Large intestine (tissue), 3 donors: ENCODE results near the gene SORBS1. TPM values are rescaled to one million over a fixed set of nuclear protein-coding genes. Genes with fewer than 3 reads are reported as not detected.

ENCODE experiments used
- DNase-seq, 2 donors: peaks; one replicate each; pipeline versions ENCODE4 v3.0.0 to v3.0.0-alpha.2; 2013
- H3K27ac ChIP-seq: one replicate; pipeline ENCODE4 v1.5.1; 2013; ENCODE audit warnings: low read length
- H3K27me3 ChIP-seq: 2 replicates; pipeline ENCODE4 v1.6.1; 2013; ENCODE audit warnings: low read length; ENCODE audit not compliant: control insufficient read depth, insufficient read depth
- H3K36me3 ChIP-seq: 2 replicates; pipeline ENCODE4 v1.6.1; 2013; ENCODE audit warnings: low read length; ENCODE audit not compliant: control insufficient read depth, insufficient read depth
- H3K4me1 ChIP-seq: one replicate; pipeline ENCODE4 v1.6.1; 2013; ENCODE audit warnings: low read length; ENCODE audit not compliant: control insufficient read depth, insufficient read depth
- H3K4me3 ChIP-seq: one replicate; pipeline ENCODE4 v1.5.1; 2013; ENCODE audit warnings: low read length
- H3K9me3 ChIP-seq: one replicate; pipeline ENCODE4 v1.6.1; 2013; ENCODE audit warnings: mild to moderate bottlenecking, low read depth, low read length, moderate library complexity; ENCODE audit not compliant: control insufficient read depth
- WGBS: methylation state at CpG from one replicate; pipeline ENCODE4 v1.1.5; 2013; ENCODE audit warnings: low lambda C conversion rate; ENCODE audit not compliant: insufficient coverage; 5-methylcytosine and 5-hydroxymethylcytosine counted together
- polyA plus RNA-seq: library from polyadenylated mRNA; unstranded; fragments of 120-200 nt; gene quantifications from one replicate; pipeline ENCODE4 v1.2.1, GENCODE V29; 2013

SORBS1 gene
- polyA plus RNA-seq, 1 donor = 60.2 TPM

DNA sequence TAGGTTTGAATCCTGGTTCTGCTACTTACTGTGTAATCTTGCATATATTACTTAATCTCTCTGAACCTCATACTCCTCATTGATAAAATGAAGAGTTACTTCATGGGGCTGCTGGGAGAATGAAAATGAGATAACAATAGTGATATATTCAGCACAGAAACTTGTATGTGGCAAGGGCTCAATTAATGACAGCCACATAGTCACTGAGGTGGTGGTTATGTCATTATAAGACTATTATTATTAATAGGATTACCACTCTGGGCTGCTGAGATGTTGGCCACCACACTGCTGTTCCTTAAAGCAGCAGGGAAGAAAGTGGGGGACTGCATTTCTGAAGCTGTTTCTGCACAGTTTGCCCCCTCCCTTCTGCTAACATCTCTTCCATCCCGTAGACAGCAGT is 170.0 kb downstream of the SORBS1 start:
- WGBS = no CpG with 5 or more reads among the region's 1 CpG
- Histone ChIP-seq H3K4me1 (peaks cover 8% of the 10 kb centered on the region), H3K36me3 (peaks cover 21% of the 10 kb centered on the region), H3K4me3 (no peak overlapping the region), H3K27ac (no peak overlapping the region), H3K9me3 (no peaks in the 10 kb centered on the region), H3K27me3 (no peaks in the 10 kb centered on the region)
- DNase-seq = no peak

DNA sequence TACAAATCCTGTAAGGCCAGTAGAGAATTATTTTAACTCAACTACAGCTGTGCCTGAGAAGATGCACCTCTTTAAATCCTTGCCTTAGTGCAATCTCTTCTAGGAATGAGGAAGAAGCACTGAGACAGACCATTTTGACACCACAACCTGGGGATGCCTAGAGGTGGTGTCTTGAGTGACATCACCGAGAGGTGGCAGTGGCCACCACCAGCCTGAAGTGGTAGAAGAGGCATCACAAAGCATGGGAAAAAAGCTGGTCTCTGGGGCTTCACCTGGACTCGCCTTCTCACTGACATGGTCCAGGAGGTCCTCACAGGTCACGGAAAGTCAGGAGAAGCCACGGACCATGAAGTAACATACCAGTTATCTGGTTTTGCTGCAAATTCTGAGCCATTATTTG is 171.2 kb downstream of the SORBS1 start:
- peaks cover 11% of the 10 kb centered on the region for H3K36me3 ChIP-seq
- H3K27ac ChIP-seq = no peak overlapping the region
- H3K9me3 ChIP-seq = no peaks in the 10 kb centered on the region
- no CpG with 5 or more reads among the region's 4 CpGs for WGBS
- no peak overlapping the region for H3K4me3 ChIP-seq
- no peak for DNase-seq
- H3K4me1 ChIP-seq = peaks cover 9% of the 10 kb centered on the region
- H3K27me3 ChIP-seq = no peaks in the 10 kb centered on the region

GRCh38 chr10:95389176-95389575 is 172.0 kb downstream of the SORBS1 start:
- Histone ChIP-seq H3K9me3 (no peaks in the 10 kb centered on the region), H3K27ac (no peak overlapping the region), H3K36me3 (peaks cover 13% of the 10 kb centered on the region), H3K4me1 (peaks cover 9% of the 10 kb centered on the region), H3K27me3 (no peaks in the 10 kb centered on the region), H3K4me3 (no peak overlapping the region)
- no peak for DNase-seq
- WGBS = no CpG with 5 or more reads among the region's 2 CpGs

DNA sequence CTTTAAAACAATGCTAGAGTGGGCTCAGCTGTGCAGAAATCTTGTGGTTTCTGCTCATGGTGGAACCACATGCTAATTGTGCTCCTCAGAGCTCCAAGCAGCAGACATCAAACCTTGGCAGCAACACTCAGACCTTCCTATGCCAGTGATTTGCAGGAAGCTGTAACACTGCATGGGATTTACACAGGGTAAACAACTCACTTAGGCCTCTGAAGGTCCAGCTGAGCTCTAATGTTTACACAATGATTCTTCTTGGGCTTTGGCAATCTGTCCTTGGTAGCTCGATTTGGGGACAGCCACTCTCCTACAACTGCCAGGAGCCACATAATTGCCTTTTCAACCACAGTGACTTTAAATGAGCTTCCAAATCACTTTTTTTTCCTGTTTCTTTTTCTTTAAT is 172.6 kb downstream of the SORBS1 start:
- H3K4me1 ChIP-seq = peaks cover 9% of the 10 kb centered on the region
- peak in 1 of 2 donors; percentile 18 for DNase-seq

GRCh38 chr10:95388109-95388471 is 173.1 kb downstream of the SORBS1 start:
- Histone ChIP-seq H3K9me3 (no peaks in the 10 kb centered on the region), H3K4me1 (peaks cover 9% of the 10 kb centered on the region), H3K4me3 (no peak overlapping the region), H3K27ac (no peak overlapping the region), H3K36me3 (peaks cover 15% of the 10 kb centered on the region), H3K27me3 (no peaks in the 10 kb centered on the region)
- no peak for DNase-seq
- no CpG with 5 or more reads among the region's 5 CpGs for whole genome bisulfite sequencing

More for the DNA sequence above, 172.6 kb downstream of the SORBS1 start:
- H3K9me3 ChIP-seq = no peaks in the 10 kb centered on the region
- H3K27ac ChIP-seq = no peak overlapping the region
- no peak overlapping the region for H3K4me3 ChIP-seq
- H3K36me3 ChIP-seq = peaks cover 14% of the 10 kb centered on the region
- no peaks in the 10 kb centered on the region for H3K27me3 ChIP-seq
- no CpG with 5 or more reads among the region's 1 CpG for WGBS

DNA sequence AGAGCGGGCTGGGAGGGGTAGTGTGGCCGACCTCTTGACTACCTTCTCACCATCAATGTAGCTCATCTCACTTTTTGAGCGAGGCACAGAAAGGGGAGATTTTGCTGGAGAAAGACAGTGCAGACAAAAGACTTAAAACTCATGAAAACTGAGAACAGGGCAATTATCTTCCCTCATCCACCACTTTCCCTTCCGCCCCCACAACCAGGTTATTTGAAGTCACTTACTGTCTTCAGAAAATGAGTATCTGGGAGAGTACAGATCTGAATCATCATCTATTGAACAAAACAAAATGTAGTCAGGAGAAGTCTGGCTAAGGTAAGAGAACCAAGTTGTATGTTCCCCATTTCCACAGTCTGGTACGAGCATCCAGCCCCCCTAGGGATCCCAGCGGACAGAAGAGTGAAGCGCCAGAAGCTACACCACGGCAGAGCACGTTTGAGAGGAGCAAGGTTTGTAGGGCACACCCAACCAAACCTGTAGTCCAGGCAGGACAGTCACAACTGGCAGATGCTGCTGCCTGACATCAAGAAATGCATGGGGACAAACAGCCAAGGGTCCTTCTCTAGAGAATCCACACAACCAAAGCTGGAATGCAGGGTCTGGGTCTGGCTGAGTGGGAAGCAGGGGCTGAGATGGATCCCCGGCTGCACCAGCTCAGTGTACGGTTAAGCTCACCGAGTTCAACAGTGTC is 177.0 kb downstream of the SORBS1 start:
- Histone ChIP-seq H3K9me3 (no peaks in the 10 kb centered on the region), H3K4me1 (peaks cover 9% of the 10 kb centered on the region), H3K27ac (no peak overlapping the region), H3K27me3 (no peaks in the 10 kb centered on the region), H3K36me3 (peaks cover 27% of the 10 kb centered on the region), H3K4me3 (no peak overlapping the region)
- DNase-seq = no peak
- 100% methylated on average over 1 of the region's 12 CpGs for WGBS

DNA sequence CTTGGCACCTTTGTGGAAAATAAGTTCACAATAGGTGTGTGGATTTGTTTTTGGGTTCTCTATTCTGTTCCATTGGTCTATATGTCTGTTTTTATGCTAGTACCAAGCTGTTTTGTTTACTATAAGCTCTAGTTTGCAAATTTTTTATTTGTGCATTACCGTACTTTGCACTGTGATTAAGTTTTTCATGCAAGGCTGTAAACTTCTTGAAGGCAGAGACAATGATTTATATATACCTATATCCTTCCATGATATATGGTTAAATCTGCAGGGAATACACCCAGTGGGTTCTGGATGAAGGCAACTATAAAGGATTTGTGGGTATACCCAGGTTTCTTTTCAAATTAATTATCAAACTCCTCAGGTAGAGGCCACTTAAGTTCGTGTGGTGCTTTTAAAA is 178.6 kb downstream of the SORBS1 start:
- no peak overlapping the region for H3K4me3 ChIP-seq
- peaks cover 5% of the 10 kb centered on the region for H3K4me1 ChIP-seq
- peaks cover 27% of the 10 kb centered on the region for H3K36me3 ChIP-seq
- WGBS = 100% methylated on average over 1 of the region's 2 CpGs
- DNase-seq = no peak
- H3K27ac ChIP-seq = no peak overlapping the region
- H3K27me3 ChIP-seq = no peaks in the 10 kb centered on the region
- H3K9me3 ChIP-seq = no peaks in the 10 kb centered on the region

- Histone ChIP-seq H3K36me3 (peaks cover 27% of the 10 kb centered on the region), H3K4me1 (peaks cover 5% of the 10 kb centered on the region), H3K27me3 (no peaks in the 10 kb centered on the region), H3K9me3 (no peaks in the 10 kb centered on the region), H3K27ac (no peak overlapping the region), H3K4me3 (no peak overlapping the region)
- DNase-seq = no peak
Observed at GRCh38 chr10:95382174-95382573, 179.0 kb downstream of the SORBS1 start.

GRCh38 chr10:95377950-95378349 is 183.2 kb downstream of the SORBS1 start:
- Histone ChIP-seq H3K9me3 (no peaks in the 10 kb centered on the region), H3K27me3 (no peaks in the 10 kb centered on the region), H3K4me1 (no peaks in the 10 kb centered on the region), H3K36me3 (peaks cover 20% of the 10 kb centered on the region), H3K4me3 (no peak overlapping the region), H3K27ac (no peak overlapping the region)
- no peak for DNase-seq
- WGBS = no CpG with 5 or more reads among the region's 2 CpGs

DNA sequence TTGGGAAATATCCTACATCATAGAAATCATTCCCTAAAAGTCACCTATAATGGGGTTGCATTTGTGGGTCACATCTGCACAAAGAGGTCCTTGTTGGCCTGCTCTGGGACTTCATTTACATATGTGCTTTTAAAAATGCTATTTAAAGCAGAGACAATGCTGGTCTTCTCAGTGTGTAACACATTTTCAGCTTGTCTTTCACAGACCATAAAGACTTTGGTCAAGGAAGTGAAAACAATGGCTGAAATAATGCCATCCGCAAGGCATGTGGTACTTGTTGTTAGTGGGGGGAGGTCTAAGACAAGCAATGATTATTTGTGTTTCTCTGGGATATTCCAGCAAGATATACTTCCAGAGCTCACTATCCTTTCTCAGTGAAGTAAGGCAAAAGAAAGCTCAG is 185.8 kb downstream of the SORBS1 start:
- Histone ChIP-seq H3K4me1 (no peaks in the 10 kb centered on the region), H3K9me3 (no peaks in the 10 kb centered on the region), H3K4me3 (no peak overlapping the region), H3K27me3 (no peaks in the 10 kb centered on the region), H3K36me3 (peaks cover 16% of the 10 kb centered on the region), H3K27ac (no peak overlapping the region)
- DNase-seq = no peak
- no CpG with 5 or more reads among the region's 1 CpG for WGBS

- H3K36me3 ChIP-seq = peaks cover 13% of the 10 kb centered on the region
- DNase-seq = peak; percentile 55 to 75
- H3K27me3 ChIP-seq = no peaks in the 10 kb centered on the region
- H3K9me3 ChIP-seq = no peaks in the 10 kb centered on the region
- H3K27ac ChIP-seq = no peak overlapping the region
- WGBS = 0% methylated on average over 1 of the region's 5 CpGs
- no peaks in the 10 kb centered on the region for H3K4me1 ChIP-seq
- H3K4me3 ChIP-seq = no peak overlapping the region
Observed at GRCh38 chr10:95374597-95375209, 186.5 kb downstream of the SORBS1 start.
